Activated CD8-positive, alpha-beta memory T cell treated with anti-CD3 and anti-CD28 coated beads for 1 hour (primary cell): ENCODE data around the gene KRTAP10-11.
"Not testable (repeated sequence)": the region's sequence is repeated elsewhere in the genome, so short reads cannot be mapped to it uniquely, and the experiment has no call there.

ENCODE experiments used
- DNase-seq, 2 donors: peaks; one replicate each; pipeline ENCODE4 v3.0.0-alpha.2; 2020; ENCODE audit warnings: low read depth in 1 of 2; ENCODE audit errors: extremely low read depth in 1 of 2

KRTAP10-11 gene, protein sequence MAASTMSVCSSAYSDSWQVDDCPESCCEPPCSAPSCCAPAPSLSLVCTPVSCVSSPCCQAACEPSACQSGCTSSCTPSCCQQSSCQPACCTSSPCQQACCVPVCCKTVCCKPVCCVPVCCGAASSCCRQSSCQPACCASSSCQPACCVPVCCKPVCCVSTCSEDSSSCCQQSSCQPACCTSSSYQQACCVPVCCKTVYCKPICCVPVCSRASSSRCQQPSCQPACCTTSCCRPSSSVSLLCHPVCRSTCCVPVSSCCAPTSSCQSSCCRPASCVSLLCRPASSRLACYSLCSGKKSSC

DNA sequence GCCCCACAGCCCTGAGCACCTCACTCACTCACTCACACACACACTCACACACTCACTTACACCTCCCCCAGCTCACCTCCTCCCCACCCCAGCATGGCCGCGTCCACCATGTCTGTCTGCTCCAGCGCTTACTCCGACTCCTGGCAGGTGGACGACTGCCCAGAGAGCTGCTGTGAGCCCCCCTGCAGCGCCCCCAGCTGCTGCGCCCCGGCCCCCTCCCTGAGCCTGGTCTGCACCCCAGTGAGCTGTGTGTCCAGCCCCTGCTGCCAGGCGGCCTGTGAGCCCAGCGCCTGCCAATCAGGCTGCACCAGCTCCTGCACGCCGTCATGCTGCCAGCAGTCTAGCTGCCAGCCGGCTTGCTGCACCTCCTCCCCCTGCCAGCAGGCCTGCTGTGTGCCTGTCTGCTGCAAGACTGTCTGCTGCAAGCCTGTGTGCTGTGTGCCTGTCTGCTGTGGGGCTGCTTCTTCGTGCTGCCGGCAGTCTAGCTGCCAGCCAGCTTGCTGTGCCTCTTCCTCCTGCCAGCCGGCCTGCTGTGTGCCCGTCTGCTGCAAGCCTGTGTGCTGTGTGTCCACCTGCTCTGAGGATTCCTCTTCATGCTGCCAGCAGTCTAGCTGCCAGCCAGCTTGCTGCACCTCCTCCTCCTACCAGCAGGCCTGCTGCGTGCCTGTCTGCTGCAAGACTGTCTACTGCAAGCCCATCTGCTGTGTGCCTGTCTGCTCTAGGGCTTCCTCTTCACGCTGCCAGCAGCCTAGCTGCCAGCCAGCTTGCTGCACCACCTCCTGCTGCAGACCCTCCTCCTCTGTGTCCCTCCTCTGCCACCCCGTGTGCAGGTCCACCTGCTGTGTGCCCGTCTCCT lies at the start of gene KRTAP10-11:
TSS of gene KRTAP10-11 (plus strand) at position 49 of the 856 bp plus-strand sequence. CDS start at position 94, 45 bp downstream.
- not testable (repeated sequence) for DNase-seq

DNA sequence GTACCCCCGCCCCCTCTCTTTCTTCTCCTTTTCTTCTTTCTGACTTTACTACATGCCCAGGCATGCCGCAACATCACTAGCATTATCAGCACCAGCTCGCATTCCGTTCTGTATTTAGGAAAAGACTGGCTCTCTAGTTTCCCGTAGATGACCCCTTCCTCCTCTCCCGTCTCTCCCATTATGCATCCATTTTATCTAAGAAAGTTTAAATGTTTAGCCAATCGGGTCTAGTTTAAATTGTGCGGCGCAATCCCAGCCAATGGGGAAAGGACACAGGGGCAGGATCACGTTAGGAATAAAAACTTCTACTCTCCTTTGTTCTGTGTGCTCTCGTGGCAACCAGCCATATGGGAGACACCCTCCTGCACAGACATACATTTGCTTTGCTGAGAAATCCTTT lies 48.2 kb upstream of the KRTAP10-11 start:
- DNase-seq: no peak

DNA sequence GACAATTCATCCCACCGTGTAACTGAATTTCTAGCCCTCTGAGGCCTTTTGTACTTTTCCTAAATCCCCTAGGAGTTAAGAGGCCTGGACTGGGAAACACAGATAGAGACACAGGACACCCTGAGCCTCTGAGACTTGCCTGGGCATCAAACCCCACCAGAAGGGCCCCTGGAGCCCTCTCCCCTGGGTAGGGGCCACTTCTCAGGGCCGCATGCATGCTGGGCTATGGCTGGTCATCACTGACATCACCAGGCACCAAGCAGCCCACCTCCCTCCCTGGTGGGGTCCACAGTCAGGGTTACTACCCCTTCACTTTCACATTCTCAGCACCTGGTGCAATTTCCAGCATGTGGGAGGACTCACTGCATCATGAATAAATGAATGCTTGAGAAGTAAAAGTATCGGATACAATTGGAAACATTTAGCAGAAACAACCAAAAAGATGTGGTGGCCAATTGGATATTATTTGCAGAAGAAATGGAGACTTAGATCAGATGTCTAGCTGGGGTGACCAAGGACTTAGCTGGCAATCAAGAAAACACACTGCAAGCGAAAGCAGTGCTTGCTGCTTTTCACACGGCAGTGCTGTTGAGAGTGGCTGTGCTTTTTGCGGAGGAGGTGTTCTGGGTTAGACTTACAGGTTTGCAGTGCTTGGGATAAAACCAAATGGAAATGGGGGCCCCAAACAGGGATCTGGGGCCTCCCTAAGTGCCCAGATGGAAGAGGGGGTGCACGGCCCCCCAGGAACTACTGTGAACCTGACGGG lies 46.8 kb upstream of the KRTAP10-11 start:
- DNase-seq: no peak

DNA sequence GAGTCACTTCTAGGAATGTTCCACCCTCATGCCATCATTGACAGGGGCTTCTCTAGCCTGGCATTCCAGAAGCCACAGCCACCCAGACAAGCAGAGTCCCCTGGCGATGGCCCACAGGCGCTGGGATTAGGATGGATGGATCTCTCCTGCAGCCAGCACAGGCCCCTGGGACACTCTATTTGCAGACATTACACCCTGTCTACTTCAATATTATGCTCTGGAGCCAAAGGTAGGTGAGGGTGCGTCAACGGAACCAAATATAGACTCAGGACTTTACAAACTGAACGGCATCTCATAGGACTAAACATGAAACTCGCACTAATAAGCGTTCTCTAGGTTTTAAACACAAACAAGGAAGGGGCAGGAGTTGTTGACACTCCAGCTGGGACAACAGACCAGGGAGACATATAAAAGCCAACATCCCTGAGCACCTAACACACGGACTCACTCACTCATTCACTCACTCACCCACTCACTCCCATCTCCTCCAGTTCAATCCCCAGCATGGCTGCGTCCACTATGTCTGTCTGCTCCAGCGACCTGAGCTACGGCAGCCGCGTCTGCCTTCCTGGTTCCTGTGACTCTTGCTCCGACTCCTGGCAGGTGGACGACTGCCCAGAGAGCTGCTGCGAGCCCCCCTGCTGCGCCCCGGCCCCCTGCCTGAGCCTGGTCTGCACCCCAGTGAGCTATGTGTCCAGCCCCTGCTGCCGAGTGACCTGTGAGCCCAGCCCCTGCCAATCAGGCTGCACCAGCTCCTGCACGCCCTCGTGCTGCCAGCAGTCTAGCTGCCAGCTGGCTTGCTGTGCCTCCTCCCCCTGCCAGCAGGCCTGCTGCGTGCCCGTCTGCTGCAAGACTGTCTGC lies 45.9 kb upstream of the KRTAP10-11 start, which contains the start of gene KRTAP10-7:
TSS of gene KRTAP10-7 (plus strand) at position 480 of the 861 bp plus-strand sequence. CDS start at position 505, 25 bp downstream.
- not testable (repeated sequence) for DNase-seq

DNA sequence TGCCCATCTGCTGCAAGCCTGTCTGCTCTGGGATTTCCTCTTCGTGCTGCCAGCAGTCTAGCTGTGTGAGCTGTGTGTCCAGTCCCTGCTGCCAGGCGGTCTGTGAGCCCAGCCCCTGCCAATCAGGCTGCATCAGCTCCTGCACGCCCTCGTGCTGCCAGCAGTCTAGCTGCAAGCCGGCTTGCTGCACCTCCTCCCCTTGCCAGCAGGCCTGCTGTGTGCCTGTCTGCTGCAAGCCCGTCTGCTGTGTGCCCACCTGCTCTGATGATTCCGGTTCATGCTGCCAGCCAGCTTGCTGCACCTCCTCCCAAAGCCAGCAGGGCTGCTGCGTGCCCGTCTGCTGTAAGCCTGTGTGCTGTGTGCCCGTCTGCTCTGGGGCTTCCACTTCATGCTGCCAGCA lies 45.1 kb upstream of the KRTAP10-11 start:
- not testable (repeated sequence) for DNase-seq

DNA sequence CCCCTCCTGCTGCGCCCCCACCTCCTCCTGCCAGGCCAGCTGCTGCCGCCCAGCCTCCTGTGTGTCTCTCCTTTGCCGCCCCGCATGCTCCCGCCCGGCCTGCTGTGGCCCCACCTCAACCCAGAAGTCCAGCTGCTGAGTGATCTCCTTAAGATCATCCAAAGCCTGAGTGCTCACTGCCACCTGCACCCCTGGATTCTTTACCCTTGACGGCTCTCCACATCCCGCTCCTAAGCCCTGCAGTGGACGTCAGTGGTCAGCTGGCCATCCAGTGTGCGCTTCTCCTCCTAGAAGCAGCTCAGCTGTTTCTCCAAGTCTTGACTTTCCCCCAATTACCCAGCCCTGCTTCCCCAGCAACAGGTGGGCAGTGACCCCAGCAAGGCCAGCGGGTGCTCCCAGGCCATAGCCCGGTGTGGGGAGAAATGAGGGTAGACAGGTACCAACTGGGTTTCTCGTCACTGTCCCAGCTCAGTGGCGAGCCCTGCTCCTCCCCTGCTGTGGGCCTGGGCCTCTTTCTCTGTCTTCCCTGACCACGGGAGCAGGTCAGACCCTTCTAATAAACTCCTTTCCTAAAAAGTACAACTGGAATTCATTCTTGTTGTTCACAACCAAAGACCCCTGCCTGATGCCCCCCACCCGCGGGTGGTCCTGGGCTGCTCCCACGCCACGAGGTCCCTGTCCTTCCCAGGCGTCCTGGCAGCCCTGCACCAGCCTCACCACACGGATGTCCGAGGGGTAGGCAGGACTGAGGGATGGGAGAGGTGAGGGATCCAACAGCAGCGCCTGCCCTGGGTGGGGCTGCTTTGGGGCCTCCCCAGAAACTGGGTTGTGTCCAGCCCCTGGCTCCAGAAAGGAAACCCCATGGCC lies 44.4 kb upstream of the KRTAP10-11 start:
- no peak for DNase-seq

DNA sequence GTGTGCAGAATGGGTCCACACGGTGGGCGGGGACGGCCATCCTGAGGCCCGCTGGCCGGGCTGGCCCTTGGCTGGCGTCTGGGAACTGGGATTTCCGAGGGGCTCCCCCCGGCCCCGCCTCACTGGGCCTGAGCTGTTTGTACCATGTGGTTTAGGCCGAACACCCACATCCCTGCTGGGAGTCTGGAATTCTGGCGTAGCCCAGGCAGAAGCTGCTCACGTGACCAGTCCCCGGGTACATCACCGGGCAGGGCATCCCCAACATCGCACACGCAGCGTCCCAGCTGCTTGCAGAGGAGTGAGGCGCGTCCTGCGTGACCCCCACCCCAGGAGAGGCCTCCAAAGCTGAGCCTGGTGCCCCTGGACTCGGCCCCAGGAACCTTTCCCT lies 43.8 kb upstream of the KRTAP10-11 start:
- no peak for DNase-seq

DNA sequence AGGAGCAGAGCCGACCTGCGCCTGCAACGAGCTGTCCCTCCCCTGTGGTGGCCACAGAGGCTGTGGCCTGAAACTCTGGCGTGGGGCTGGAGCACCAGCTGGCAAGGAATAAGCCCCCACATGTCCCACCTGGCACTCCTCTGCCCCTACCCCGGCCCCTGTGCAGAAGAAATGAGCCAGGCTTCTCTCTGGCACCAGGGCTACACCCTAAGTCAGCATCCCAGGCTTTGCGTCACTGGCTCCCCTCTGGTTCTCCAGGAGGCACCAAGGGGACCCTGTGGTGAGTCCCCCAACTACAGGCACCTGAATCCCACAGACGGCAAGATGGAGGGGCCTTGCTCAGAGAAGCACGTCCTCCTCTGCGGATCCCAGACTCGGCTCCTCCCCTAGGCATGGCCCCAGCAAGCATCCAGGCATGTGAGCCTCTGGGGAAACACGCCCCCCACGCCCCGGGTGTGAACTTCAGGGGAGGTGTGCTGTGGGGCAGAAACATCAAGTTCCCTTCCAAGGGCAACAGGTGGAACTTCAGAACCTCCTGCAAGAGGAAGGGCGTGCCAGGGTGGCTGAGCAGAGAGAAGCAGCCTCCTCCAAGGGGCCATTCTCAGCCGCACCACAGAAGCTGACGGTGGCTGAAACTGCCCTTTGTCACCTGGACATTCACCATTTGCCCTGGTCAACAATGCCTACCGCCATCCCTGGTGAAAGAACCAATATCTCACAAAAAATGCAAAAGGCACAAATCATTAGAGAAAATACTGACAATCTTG lies 42.9 kb upstream of the KRTAP10-11 start:
- DNase-seq: no peak

DNA sequence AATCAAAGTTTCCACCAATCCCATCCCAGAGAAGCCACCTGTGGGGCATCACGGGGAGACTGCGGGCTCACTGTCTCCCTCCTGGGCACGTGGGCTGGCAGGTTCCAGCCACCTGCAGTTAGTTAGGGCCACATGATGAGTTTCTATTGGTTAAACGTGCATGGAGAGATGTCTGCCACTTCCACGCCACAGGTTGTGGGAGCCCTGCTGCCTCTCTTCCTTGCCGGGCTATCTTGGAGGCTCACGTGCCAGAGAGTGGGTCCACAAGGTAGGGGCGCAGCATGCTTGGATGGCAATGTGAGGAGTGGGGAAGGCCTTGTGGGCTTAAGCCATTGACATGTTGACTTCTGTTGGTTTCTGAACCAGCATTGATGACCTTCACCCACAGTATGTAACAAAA lies 42.3 kb upstream of the KRTAP10-11 start:
- no peak for DNase-seq

DNA sequence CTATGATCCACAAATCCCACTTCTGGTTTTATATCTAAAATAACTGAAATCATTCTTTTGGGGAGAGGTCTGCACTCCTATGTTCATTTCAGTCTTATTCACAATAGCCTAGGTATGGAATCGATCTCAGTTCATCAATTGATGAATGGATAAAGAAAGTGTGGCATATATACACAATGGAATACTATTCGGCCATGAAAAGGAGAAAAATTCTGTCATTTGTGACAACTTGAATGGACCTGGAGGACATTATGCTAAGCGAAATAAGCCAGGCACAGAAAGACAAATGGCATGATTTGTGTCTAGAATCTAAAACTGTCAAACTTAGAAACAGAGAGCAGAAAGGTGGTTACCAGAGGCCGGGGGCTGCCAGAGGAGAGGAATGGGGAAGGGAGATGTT lies 39.7 kb upstream of the KRTAP10-11 start:
- DNase-seq: no peak

DNA sequence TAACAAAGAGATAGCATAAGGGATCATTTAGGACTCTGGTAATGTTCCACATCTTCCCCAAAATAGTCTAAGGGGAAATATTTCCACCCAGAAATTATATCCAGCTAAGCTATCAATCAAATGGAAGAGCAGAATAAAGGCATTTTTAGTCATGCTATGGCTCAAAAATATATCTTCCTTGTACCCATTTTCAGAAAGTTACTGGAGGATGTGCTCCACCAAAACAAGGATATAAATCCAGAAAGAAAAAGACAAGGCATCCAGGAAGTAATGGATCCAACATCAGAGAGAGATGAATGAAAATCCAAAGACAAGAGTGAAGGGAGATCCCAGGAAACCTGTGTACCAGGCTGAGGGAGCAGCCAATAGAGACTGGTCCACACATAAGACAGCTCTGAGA lies 37.0 kb upstream of the KRTAP10-11 start:
- no peak for DNase-seq

DNA sequence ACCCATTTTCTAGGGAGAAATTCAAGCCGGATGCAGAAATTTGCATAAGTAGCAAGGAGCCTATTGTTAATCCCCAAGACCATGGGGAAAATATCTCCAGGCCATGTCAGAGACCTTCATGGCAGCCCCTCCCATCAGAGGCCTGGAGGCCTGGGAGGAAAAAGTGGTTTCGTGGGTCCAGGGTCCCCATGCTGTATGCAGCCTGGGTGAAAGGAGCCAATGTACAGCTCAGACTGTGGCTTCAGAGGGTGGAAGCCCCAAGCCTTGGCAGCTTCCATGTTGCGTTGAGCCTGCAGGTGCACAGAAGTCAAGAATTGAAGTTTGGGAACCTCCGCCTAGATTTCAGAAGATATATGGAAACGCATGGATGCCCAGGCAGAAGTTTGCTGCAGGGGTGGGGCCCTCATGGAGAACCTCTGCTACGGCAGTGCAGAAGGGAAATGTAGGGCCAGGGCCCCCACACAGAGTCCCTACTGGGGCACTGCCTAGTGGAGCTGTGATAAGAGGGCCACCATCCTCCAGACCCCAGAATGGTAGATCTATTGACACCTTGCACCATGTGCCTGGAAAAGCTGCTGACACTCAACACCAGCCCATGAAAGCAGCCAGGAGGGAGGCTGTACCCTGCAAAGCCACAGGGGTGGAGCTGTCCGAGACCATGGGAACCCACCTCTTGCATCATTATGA lies 35.9 kb upstream of the KRTAP10-11 start:
- not testable (repeated sequence) for DNase-seq

DNA sequence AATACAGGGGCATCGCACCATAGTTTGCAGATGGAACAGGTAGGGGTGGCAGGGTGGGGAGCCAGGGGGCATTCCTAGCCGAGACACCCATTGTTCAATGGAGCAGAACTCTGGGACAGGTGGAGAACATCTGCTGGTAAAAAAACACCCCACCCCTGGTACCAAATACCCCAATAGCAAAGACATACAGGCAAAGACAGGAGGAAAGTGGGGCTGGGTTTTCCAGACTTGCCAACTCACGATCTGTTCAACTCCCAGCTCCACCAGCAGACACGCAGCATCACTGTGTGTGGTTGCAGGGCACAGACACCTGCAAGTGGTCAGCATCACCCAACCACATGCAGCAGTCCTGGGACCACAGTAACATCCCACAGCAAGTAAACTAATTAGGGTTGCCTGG lies 34.7 kb upstream of the KRTAP10-11 start:
- DNase-seq: no peak

DNA sequence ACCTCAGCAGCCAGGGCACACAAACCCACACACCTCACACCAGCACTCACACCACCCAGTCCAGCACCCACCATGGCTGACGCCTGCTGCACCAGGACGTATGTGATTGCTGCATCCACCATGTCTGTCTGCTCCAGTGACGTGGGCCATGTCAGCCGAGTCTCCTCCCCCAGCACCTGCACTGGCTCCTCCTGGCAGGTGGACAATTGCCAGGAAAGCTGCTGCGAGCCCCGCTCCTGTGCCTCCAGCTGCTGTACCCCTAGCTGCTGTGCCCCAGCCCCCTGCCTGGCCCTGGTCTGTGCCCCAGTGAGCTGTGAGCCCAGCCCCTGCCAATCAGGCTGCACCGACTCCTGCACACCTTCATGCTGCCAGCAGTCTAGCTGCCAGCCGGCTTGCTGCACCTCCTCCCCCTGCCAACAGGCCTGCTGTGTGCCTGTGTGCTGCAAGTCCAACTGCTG lies 34.2 kb upstream of the KRTAP10-11 start, which contains the start of gene KRTAP10-8:
TSS of gene KRTAP10-8 (plus strand) at position 51 of the 458 bp plus-strand sequence. CDS start at position 73, 22 bp downstream.
- no peak for DNase-seq

DNA sequence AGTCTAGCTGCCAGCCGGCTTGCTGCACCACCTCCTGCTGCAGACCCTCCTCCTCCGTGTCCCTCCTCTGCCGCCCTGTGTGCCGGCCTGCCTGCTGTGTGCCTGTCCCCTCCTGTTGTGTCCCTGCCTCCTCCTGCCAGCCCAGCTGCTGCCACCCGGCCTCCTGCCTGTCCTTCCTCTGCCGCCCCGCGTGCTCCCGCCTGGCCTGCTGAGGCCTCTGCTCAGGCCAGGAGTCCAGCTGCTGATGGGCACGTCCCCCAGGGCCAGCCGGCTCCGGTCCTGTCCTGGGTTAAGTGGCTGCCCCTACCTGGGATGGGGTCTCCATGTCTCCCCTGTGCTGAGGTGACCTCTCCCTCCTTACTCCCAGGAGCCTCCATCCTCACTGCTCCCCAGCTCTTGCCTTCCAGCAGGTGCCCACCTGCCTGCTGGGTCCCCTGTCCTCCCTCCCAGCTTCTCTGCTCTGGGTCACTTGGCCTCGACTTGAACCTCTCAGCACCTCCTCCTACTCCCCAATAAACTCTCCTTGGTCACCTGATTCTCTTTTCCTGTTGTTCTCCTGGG lies 33.5 kb upstream of the KRTAP10-11 start:
- no peak for DNase-seq

DNA sequence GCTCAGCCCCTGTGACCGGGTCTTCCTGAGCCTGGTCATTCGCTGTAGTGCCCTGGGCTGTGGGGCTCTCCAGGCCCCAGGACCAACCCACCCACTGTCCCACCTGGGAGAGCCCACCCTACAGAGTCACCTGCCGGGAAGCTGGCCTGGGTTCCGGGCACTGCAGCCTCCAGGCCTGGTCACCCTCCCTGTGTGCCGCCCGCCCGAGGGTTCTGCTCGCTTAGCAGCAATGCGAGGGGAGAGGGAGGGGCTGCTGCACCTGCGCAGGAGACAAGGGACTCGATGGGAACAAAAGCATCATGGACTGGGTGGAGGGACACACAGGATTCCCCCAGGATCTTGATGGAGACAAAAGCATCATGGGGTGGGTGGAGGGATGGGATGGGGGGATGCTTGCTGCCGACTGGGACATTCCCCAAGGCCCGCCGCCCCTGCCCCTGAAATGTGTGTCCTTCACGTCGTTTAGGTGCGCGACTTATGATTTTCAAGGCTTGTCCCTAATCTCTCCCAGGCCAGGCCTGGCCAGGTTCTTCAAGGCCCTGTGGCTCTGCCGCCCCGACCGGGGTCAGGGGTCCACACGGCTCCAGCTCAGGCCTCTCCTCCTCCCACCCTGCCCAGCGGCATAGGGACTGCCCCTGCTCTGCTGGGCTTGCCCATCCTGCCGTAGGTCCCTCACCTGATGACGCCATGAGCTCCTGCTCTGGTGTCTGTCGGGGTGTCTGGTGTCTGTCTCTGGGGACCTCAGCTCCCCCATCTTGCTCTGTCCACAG lies 32.6 kb upstream of the KRTAP10-11 start:
- DNase-seq: no peak

DNA sequence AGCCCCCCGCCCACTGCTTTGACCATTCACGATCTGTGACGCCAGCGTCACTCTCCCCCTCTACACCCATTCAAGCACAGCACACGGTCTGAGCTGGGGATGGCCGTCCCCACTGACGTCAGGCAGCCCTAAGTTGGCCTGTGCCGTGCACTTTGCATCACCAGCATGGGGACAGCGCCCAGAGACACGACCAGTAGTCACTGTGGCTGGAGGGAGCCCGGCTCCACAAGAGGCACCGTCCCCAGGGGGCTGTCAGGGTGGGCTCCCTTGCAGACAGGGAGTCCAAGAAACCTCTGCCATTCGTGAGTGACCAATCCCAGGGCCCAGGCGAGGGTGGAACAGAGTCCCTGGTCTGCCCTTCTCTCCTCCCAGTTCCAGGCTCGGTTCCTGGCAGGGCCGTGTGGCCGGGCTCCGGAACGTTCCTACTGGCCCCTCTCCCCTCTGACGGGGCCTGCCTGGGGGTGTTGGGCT lies 32.0 kb upstream of the KRTAP10-11 start:
- DNase-seq: no peak
